Suprapubic skin (tissue), 4 donors: ENCODE data around the gene HDAC5.

Experiments
- CTCF ChIP-seq, 2 donors: fragments of 200-600 bp in 1 of 2; fragments of 450-650 bp in 1 of 2; sonication (generic) in 1 of 2; IDR thresholded peaks; one replicate each; pipeline ENCODE4 v1.5.1; 2016 to 2019; ENCODE audit warnings: antibody characterized with exemption in 2 of 2, mild to moderate bottlenecking in 1 of 2, moderate library complexity in 1 of 2
- EP300 ChIP-seq: sonication (generic); formaldehyde crosslinking; IDR thresholded peaks from one replicate; pipeline ENCODE4 v1.6.1; 2017; ENCODE audit warnings: antibody characterized with exemption
- POLR2A ChIP-seq, 2 donors: fragments of 450-650 bp; IDR thresholded peaks; one replicate each; pipeline ENCODE4 v1.6.1; 2017; ENCODE audit warnings: antibody characterized with exemption in 2 of 2, mild to moderate bottlenecking in 2 of 2, moderate library complexity in 2 of 2
- POLR2AphosphoS5 ChIP-seq, 3 donors: sonication (generic); formaldehyde crosslinking; IDR thresholded peaks; one replicate each; pipeline ENCODE4 v1.6.1; 2017; ENCODE audit warnings: antibody characterized with exemption in 3 of 3

DNA sequence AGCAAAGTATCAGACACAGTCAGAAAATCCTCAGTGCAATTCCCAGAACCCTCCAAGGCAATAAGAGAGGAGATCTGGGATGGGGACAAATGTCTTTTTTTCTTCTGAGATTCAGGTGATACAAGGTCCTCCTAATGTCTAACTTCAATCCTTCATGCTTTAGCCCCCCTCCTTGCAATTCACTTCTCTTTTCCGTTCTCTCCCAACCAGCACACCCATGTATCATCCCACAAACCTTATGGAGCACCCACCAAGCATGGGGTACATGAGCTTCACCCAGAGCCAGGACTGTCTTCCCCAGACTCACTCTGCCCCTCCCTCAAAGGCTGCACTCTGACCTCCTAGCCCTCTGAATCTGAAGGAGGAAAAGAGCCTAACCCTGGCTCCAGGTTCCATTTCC, 10.1 kb downstream of the HDAC5 start:
- TF ChIP-seq CTCF (IDR thresholded peaks at IDR 0.05) (no peak), POLR2A (IDR thresholded peaks at IDR 0.05) (no peak), POLR2AphosphoS5 (IDR thresholded peaks at IDR 0.05) (no peak), EP300 (no peak)
